Erythroblast (primary cell): ENCODE results near the gene DRAM2.

Experiments used
- GATA1 ChIP-seq: IDR thresholded peaks from 2 replicates; pipeline ENCODE4 v1.6.1; 2011; ENCODE audit warnings: low read depth, mild to moderate bottlenecking, control low read depth, low read length, moderate library complexity
- POLR2A ChIP-seq: IDR thresholded peaks from 2 replicates; pipeline ENCODE4 v1.6.1; 2011; ENCODE audit warnings: mild to moderate bottlenecking, low read length

DNA sequence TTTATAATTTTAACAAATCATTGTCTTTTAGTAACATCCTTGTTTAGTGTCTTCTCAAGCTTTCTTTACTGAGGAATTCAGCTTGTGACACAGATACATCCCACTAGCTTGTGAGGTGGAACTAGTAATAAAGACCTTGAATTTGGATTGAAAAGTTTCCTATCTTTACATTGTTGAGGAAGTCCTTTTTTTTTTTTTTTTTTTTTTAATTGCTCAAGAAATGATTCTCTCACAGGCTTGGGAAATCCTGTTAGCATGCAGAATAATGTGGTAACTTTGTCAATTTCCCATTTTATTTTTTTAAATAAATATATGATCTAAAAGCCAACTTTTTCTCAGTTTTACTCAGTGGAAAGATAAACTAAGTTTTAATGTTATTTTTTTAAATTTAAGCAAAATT is 44.8 kb upstream of the DRAM2 start:
- TF ChIP-seq POLR2A (no peak), GATA1 (no peak)
